ENCODE measurements around the gene EEF1AKMT1. TPM values are rescaled to one million over a fixed set of nuclear protein-coding genes. Genes with fewer than 3 reads are reported as not detected.

Gene EEF1AKMT1
- total RNA-seq, 1 experiment from 2014 or later = 9.8 TPM

DNA sequence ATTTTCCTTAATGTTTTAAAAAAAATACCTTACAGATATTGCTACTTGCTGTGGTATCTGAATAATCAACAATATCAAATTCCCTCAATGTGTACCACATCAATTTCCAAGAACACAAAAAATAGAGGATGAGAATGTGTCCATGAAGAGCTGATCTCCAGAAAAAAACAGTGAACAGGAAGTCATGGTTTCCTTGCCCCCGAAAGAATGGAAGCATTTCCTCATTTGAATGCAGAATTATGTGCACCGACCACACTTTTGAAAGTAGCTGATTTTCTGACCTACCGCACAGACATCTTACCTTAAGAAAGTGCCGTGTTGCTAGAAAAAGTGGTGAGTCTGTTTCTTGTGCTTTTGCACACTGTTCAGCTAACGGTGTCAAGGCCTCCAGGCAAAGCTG, 13.4 kb upstream of the EEF1AKMT1 start (continued):
- no peak for TF ChIP-seq CEBPB (IDR thresholded peaks at IDR 0.05; ENCODE audit: low read depth)
- TF ChIP-seq POLR2A (IDR thresholded peaks at IDR 0.05; ENCODE audit: borderline replicate concordance, extremely low read depth, insufficient read depth, insufficient read length) = no peak
- TF ChIP-seq, protein P1, sequence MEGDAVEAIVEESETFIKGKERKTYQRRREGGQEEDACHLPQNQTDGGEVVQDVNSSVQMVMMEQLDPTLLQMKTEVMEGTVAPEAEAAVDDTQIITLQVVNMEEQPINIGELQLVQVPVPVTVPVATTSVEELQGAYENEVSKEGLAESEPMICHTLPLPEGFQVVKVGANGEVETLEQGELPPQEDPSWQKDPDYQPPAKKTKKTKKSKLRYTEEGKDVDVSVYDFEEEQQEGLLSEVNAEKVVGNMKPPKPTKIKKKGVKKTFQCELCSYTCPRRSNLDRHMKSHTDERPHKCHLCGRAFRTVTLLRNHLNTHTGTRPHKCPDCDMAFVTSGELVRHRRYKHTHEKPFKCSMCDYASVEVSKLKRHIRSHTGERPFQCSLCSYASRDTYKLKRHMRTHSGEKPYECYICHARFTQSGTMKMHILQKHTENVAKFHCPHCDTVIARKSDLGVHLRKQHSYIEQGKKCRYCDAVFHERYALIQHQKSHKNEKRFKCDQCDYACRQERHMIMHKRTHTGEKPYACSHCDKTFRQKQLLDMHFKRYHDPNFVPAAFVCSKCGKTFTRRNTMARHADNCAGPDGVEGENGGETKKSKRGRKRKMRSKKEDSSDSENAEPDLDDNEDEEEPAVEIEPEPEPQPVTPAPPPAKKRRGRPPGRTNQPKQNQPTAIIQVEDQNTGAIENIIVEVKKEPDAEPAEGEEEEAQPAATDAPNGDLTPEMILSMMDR (IDR thresholded peaks at IDR 0.05 in 2 of 3, conservative IDR thresholded peaks at IDR 0.05 in 1 of 3; ENCODE audit: borderline replicate concordance in 1 of 3, insufficient read depth in 1 of 3, low read depth in 2 of 3, low read length in 2 of 3) = no peak
- TF ChIP-seq ZNF274 (IDR thresholded peaks at IDR 0.05; ENCODE audit: low read depth, low read length) = no peak
- no peak for TF ChIP-seq EGR1 (IDR thresholded peaks at IDR 0.05; ENCODE audit: low read depth)
- TF ChIP-seq TCF7L2 (IDR thresholded peaks at IDR 0.05; ENCODE audit: borderline replicate concordance, extremely low read depth, insufficient read depth, insufficient read length) = no peak

DNA sequence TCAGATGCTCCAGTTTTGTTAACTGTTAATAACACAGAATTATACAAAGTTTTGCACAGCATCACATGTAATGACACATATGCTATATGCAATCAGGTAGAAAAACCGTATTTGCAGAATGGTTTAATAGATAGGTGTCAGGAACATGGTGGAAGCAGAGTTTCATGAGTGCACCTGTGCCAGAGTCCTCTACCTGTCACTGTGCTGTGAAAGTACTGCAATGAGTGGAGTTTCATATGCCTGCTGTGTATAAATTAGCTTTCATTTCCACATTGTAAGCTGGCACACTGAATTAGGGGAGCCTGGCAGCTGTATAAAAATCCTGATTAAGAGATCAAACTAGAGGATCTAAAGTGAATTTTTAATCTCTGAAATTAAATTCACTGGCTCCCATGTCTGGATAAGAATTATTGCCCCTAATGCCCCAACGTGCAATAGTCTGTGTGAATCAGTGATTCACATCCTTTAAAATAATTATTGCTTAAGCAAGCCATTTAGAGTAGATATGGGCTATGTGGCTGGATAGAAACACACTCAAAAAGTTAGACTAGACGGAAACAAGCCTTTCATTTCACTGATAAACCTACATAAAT, 8.5 kb upstream of the EEF1AKMT1 start:
- CTCF ChIA-PET = no interaction called here
- Histone ChIP-seq H4K20me1 (ENCODE audit: insufficient read depth) (no peaks in the 10 kb centered on the region), H3K27ac (ENCODE audit: low read depth, low read length) (no peak overlapping the region), H3K9me3 (ENCODE audit: control insufficient read depth in 1 of 2, insufficient read depth in 1 of 2, low read depth in 1 of 2, low read length in 2 of 2) (no peaks in the 10 kb centered on the region), H3K27me3 (ENCODE audit: insufficient read depth, low read length) (no peaks in the 10 kb centered on the region), H3K36me3 (ENCODE audit: control insufficient read depth in 1 of 2, insufficient read depth in 2 of 2, low read length in 2 of 2) (peaks cover 20 to 21% of the 10 kb centered on the region in 2 experiments; a peak in 3 of 4 replicates), H3K4me1 (ENCODE audit: control insufficient read depth in 1 of 2, insufficient read depth in 2 of 2, low read length in 2 of 2) (no peaks in the 10 kb centered on the region), H2AFZ (ENCODE audit: low read depth, low read length, poor library complexity, severe bottlenecking) (no peak overlapping the region), H3K79me2 (ENCODE audit: insufficient read depth, low read length) (no peaks in the 10 kb centered on the region), H3K4me3 (replicated peaks in 1 of 2; ENCODE audit: low read depth in 1 of 2, low read length in 2 of 2) (no peak overlapping the region), H3K9ac (ENCODE audit: low read length) (no peak overlapping the region), H3K4me2 (ENCODE audit: low read length) (no peak overlapping the region), H3K9me2 (ENCODE audit: insufficient read depth) (no peaks in the 10 kb centered on the region)
- intact Hi-C loops (cut with micrococcal nuclease) = no loop called here
- ATAC-seq (no peak), DNase-seq (ENCODE audit: low read depth, low spot score) (no peak)
- RAD21 ChIA-PET (ENCODE audit: low non-redundant PET in 1 of 2, low total read pairs in 2 of 2, uncharacterized antibody in 2 of 2, unreplicated experiment in 2 of 2) = no interaction called here
- POLR2A ChIA-PET = interaction anchor here (1.2 kb wide), 1 partner anchor 11 kb away, joined by 3 read pairs; no protein-coding TSS in a partner anchor
- no peak for TF ChIP-seq JUND (IDR thresholded peaks at IDR 0.05)
- TF ChIP-seq RAD21 (IDR thresholded peaks at IDR 0.05; ENCODE audit: low read depth) = no peak
- BruUV-seq (replicated peaks) = TSS peak; percentile 22
